Left renal cortex interstitium (tissue), 4 donors: ENCODE measurements around the gene PPP1R12C. TPM values are rescaled to one million over a fixed set of nuclear protein-coding genes. Genes with fewer than 3 reads are reported as not detected.

Source experiments
- DNase-seq, 4 donors: peaks; one replicate each; pipeline ENCODE4 v3.0.0-alpha.2; 2013; ENCODE audit warnings: low read depth in 4 of 4, low spot score in 2 of 4, missing footprints in 1 of 4
- polyA plus RNA-seq, 4 donors: library from polyadenylated mRNA; unstranded; fragments of 120-200 nt; gene quantifications; one replicate each; pipeline ENCODE4 v1.2.1, GENCODE V29; 2013; ENCODE audit not compliant: insufficient read length in 4 of 4

The PPP1R12C gene
- polyA plus RNA-seq, 4 donors: 58.7 to 123 (median 100) TPM

DNA sequence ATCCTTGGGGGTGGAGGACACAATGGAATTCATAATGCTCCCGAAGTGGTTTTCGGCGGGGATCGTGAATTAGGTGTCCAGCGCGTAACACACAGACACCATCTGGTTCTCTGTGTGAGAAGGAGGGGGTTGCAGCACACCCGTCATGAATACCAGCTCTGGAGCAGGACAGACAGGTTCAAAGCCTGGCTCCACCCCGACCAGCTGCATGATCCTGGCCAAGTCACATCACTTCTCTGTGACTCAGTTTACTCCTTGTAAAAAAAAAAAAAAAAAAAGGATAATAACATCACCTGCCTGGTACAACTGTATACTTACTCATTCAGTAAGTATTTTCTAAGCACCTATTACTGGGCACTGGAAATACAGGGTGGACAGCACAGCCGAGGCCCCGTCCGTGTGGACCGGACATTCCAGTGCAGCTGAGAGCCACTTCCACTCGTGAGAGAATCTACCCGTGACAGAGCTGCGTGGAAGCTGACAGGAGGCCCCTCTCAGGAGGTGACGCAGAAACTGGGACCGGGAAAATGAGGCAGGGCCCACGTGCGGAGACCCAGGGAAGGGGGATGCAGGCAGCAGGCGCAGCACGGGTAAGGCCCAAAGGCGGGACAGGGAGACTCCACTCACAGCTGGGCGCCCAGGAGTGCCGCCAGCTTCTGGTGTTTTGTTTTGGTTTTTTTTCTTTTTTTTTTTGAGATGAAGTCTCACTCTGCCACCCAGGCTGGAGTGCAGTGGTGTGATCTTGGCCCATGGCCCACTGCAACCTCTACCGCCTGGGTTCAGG lies 66.5 kb downstream of the PPP1R12C start:
- no peak for DNase-seq

- no peak for DNase-seq
Observed at GRCh38 chr19:55048446-55048845, 69.0 kb downstream of the PPP1R12C start.

- no peak for DNase-seq
Observed at GRCh38 chr19:55047951-55048350, 69.5 kb downstream of the PPP1R12C start.

- DNase-seq: no peak
Observed at GRCh38 chr19:55046975-55047622, 70.3 kb downstream of the PPP1R12C start.

GRCh38 chr19:55044771-55045716 lies 72.4 kb downstream of the PPP1R12C start:
- DNase-seq: no peak

DNA sequence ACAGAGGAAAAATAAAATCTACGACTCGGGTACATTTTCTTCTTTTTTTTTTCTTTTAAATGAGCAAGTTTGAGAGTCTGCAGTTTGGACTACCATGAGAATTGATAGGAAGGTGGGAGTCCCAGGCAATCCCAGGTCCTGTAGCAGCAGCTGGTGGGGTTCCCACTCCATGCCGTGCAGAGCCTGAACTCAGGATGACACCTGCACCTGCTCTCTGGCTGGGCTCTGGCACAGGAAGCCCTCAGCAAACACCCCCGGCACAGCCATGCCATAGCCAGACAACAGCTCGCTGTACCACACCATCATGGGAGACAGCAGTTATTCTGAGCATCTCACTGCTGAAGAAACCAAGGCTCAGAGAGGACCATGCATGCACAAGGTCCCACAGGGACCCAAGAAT lies 73.2 kb downstream of the PPP1R12C start:
- no peak for DNase-seq

- DNase-seq: no peak
Observed at GRCh38 chr19:55042688-55043087, 74.7 kb downstream of the PPP1R12C start.

- DNase-seq: no peak
Observed at GRCh38 chr19:55042344-55042678, 75.1 kb downstream of the PPP1R12C start.

DNA sequence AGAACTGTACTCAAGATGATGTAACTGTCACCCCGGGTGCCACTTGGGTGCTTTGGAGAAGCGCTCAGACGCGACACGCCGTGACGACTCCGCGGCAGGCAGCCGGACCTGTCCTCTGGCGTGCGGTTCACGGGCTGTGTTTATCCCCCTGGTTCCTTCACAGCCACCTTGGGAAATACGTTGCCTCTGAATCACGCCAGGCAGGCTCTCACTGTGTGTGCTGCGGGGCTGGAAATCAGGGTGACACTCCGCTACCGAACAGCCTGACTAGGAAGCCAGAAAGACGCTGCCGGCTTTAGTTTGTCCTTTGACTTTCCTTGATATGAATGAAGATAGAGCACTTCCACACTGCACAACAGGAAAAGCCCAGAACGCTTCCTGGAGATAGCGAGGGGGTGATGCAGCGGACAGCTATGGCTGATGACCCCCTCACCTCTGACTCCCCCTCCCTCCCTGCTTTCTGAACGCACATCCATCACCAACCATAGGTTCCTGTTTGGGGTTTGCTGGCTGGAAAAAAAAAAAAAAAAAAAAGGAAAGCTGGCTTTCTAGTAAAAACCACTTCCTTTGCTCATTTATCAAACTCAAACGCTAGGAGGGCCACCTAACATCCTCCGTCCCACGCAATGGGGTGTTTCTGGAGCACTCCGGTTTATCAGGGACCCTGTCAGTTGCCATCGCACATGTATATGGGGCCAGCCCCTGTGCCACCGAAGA lies 75.7 kb downstream of the PPP1R12C start:
- DNase-seq: no peak

- no peak for DNase-seq
Observed at GRCh38 chr19:55041244-55041626, 76.2 kb downstream of the PPP1R12C start.

Other genes with a start within 250 kb of the PPP1R12C start
- under 1 TPM in 3 of 4 donors, not detected in 1; 0.11 to 0.73 (median 0.38) TPM for gene FCAR, start 243.4 kb downstream of the PPP1R12C start, polyA plus RNA-seq
- under 1 TPM in 3 of 4 donors, not detected in 1; 0.14 to 0.30 (median 0.21) TPM for gene NCR1, start 211.5 kb downstream of the PPP1R12C start, polyA plus RNA-seq
- under 1 TPM in 2 of 4 donors, not detected in 2; 0.06 to 0.09 TPM for gene NLRP7, start 170.1 kb downstream of the PPP1R12C start, polyA plus RNA-seq
- 10 to 100 TPM in 3 of 4 donors, 1 to 10 TPM in 1; 4.7 to 30.3 (median 15.6) TPM for gene NLRP2, start 151.3 kb downstream of the PPP1R12C start, polyA plus RNA-seq
- 1 to 10 TPM in 1 of 4 donors, under 1 TPM in 3; 0.32 to 1.5 (median 0.62) TPM for gene GP6, start 79.4 kb downstream of the PPP1R12C start, polyA plus RNA-seq
- 10 to 100 TPM; 12.2 to 29.8 (median 23.9) TPM for gene RDH13, start 54.5 kb downstream of the PPP1R12C start, polyA plus RNA-seq
- gene EPS8L1, start 41.8 kb downstream of the PPP1R12C start, polyA plus RNA-seq: 10 to 100 TPM; 38.4 to 86.0 (median 63.3) TPM
- gene TNNT1, start 31.6 kb upstream of the PPP1R12C start, polyA plus RNA-seq: 1 to 10 TPM; 2.7 to 7.7 (median 4.1) TPM
- 1 to 10 TPM; 3.3 to 6.6 (median 4.4) TPM for gene TNNI3, start 40.1 kb upstream of the PPP1R12C start, polyA plus RNA-seq
- 1 to 10 TPM; 5.1 to 10.0 (median 9.6) TPM for gene DNAAF3, start 49.0 kb upstream of the PPP1R12C start, polyA plus RNA-seq
- gene SYT5, start 62.7 kb upstream of the PPP1R12C start, polyA plus RNA-seq: under 1 TPM; 0.07 to 0.71 (median 0.17) TPM
- gene PTPRH, start 91.9 kb upstream of the PPP1R12C start, polyA plus RNA-seq: under 1 TPM; 0.06 to 0.17 (median 0.11) TPM
- 1 to 10 TPM; 2.4 to 7.4 (median 4.0) TPM for gene TMEM86B, start 111.1 kb upstream of the PPP1R12C start, polyA plus RNA-seq
- 10 to 100 TPM; 37.3 to 61.5 (median 51.1) TPM for gene PPP6R1, start 141.4 kb upstream of the PPP1R12C start, polyA plus RNA-seq
- gene HSPBP1, start 162.5 kb upstream of the PPP1R12C start, polyA plus RNA-seq: 10 to 100 TPM; 26.0 to 51.5 (median 42.0) TPM
- 10 to 100 TPM; 14.4 to 21.4 (median 15.9) TPM for gene BRSK1, start 166.4 kb upstream of the PPP1R12C start, polyA plus RNA-seq
- gene TMEM150B, start 207.7 kb upstream of the PPP1R12C start, polyA plus RNA-seq: 1 to 10 TPM; 1.0 to 1.7 (median 1.3) TPM
- gene KMT5C, start 222.2 kb upstream of the PPP1R12C start, polyA plus RNA-seq: 10 to 100 TPM; 13.5 to 36.8 (median 27.2) TPM
- gene COX6B2, start 237.1 kb upstream of the PPP1R12C start, polyA plus RNA-seq: 1 to 10 TPM in 3 of 4 donors, under 1 TPM in 1; 0.76 to 1.8 (median 1.4) TPM
- under 1 TPM; 0.08 to 0.49 (median 0.21) TPM for gene GARIN5B, start 245.6 kb upstream of the PPP1R12C start, polyA plus RNA-seq